ENCODE results near the gene FAM234B. TPM values are rescaled to one million over a fixed set of nuclear protein-coding genes. Genes with fewer than 3 reads are reported as not detected.

Gene FAM234B
- total RNA-seq, 1 experiment from 2014 or later, result 25.9 TPM

- TF ChIP-seq ARID4B (CRISPR knock-in tag; IDR thresholded peaks at IDR 0.05; ENCODE audit: borderline replicate concordance) (no peak), TCF7 (CRISPR knock-in tag; IDR thresholded peaks at IDR 0.05; ENCODE audit: low read depth) (no peak), OVOL2 (CRISPR knock-in tag; IDR thresholded peaks at IDR 0.05; ENCODE audit: borderline replicate concordance) (no peak), AFF4 (CRISPR knock-in tag; IDR thresholded peaks at IDR 0.05; ENCODE audit: borderline replicate concordance) (no peak), PRDM15 (CRISPR knock-in tag; IDR thresholded peaks at IDR 0.05) (no peak), PREB (CRISPR knock-in tag; IDR thresholded peaks at IDR 0.05; ENCODE audit: borderline replicate concordance) (no peak), KAT7 (CRISPR knock-in tag; IDR thresholded peaks at IDR 0.05; ENCODE audit: borderline replicate concordance) (no peak)
Observed at GRCh38 chr12:13130981-13131380, 86.8 kb downstream of the FAM234B start (continued).

Other genes starting within 250 kb of the FAM234B start
- 59.2 to 64.8 TPM (median 59.2 TPM) in 3 replicates for gene DDX47, start 231.0 kb upstream of the FAM234B start, total RNA-seq (2021)
- gene GPRC5A, start 152.8 kb upstream of the FAM234B start, total RNA-seq (2021), result 1.1 to 1.3 TPM (median 1.3 TPM) in 3 replicates
- gene GPRC5D, start 92.2 kb upstream of the FAM234B start, total RNA-seq (2021), result 0.33 TPM in 1 of 3 replicates, not detected in the others
- gene HEBP1, start 44.1 kb upstream of the FAM234B start, total RNA-seq (2021), result 61.6 to 62.7 TPM (median 61.8 TPM) in 3 replicates
- 0.21 to 0.28 TPM in 2 of 3 replicates, not detected in the other for gene GSG1, start 59.3 kb downstream of the FAM234B start, total RNA-seq (2021)
- 0.66 to 1.4 TPM (median 1.4 TPM) in 3 replicates for gene EMP1, start 152.3 kb downstream of the FAM234B start, total RNA-seq (2021)

Measured in WTC11 (cell line).